Sigmoid colon (tissue), 4 donors: Measurements from ENCODE around the gene ABCC4.

Experiments used
- CTCF ChIP-seq, 4 experiments: fragments of 450-650 bp in 3 of 4; fragments of 200-600 bp in 1 of 4; IDR thresholded peaks; one replicate each; pipeline ENCODE4 v1.5.1; 2016 to 2019; ENCODE audit warnings: antibody characterized with exemption in 4 of 4, mild to moderate bottlenecking in 3 of 4, moderate library complexity in 2 of 4
- EP300 ChIP-seq, 4 donors: sonication (generic); formaldehyde crosslinking; IDR thresholded peaks; one replicate each; pipeline ENCODE4 v1.6.1; 2017; ENCODE audit warnings: antibody characterized with exemption in 4 of 4
- POLR2AphosphoS5 ChIP-seq, 4 donors: sonication (generic); formaldehyde crosslinking; IDR thresholded peaks; one replicate each; pipeline ENCODE4 v1.6.1; 2017; ENCODE audit warnings: antibody characterized with exemption in 4 of 4

GRCh38 chr13:95192998-95193397, 108.3 kb downstream of the ABCC4 start:
- no peak for TF ChIP-seq CTCF (IDR thresholded peaks at IDR 0.05)
- TF ChIP-seq POLR2AphosphoS5 (IDR thresholded peaks at IDR 0.05), result no peak
- TF ChIP-seq EP300 (IDR thresholded peaks at IDR 0.05), result no peak
